IMR-90 (cell line): Measurements from ENCODE around the gene OR51I2. TPM values are rescaled to one million over a fixed set of nuclear protein-coding genes. Genes with fewer than 3 reads are reported as not detected.

Source experiments
- ATAC-seq: fragments of 200-7000 bp; cut with Tn5 transposase; 2 replicates; pipeline ENCODE4 v1.9.1; 2020; ENCODE audit warnings: low read depth, mild to moderate bottlenecking, moderate library complexity
- BruUV-seq: library from RNA; stranded (reverse); fragments of 400-500 nt; replicated peaks from 2 replicates; lab custom pipeline; 2021; lab: Mats Ljungman, UMichigan
- CTCF ChIA-PET: fragments of 300-600 bp; formaldehyde crosslinking; extraction: SDS; loops from one replicate; lab custom pipeline; 2021; ENCODE audit warnings: antibody characterized with exemption; lab: Yijun Ruan, JAX
- POLR2A ChIA-PET: fragments of 300-600 bp; sonication (Branson Sonifier 250); formaldehyde crosslinking; loops from one replicate; lab custom pipeline; 2022; ENCODE audit warnings: antibody characterized with exemption; ENCODE audit not compliant: unreplicated experiment; lab: Charles Lee
- DNase-seq: peaks from one replicate; pipeline ENCODE4 v3.0.0; 2013
- H2AFZ ChIP-seq: replicated peaks from 2 replicates; pipeline ENCODE3; 2013; ENCODE audit warnings: low read length, mild to moderate bottlenecking; ENCODE audit not compliant: poor library complexity
- H2AK5ac ChIP-seq: 2 replicates; pipeline ENCODE4 v1.6.1; 2013; ENCODE audit warnings: low read depth, low read length, inconsistent platforms
- H2AK9ac ChIP-seq: replicated peaks from 2 replicates; pipeline ENCODE3; 2013; ENCODE audit warnings: mild to moderate bottlenecking, low read depth, low read length, moderate library complexity; ENCODE audit not compliant: poor library complexity
- H2BK120ac ChIP-seq: 2 replicates; pipeline ENCODE4 v1.6.1; 2013; ENCODE audit warnings: low read depth, low read length, inconsistent platforms
- H2BK15ac ChIP-seq: 3 replicates; pipeline ENCODE4 v1.6.1; 2013; ENCODE audit warnings: low read depth, low read length, inconsistent platforms
- H2BK20ac ChIP-seq: 2 replicates; pipeline ENCODE4 v1.6.1; 2013; ENCODE audit warnings: low read depth, mild to moderate bottlenecking, inconsistent platforms, low read length, moderate library complexity
- H2BK5ac ChIP-seq: 2 replicates; pipeline ENCODE4 v1.6.1; 2013; ENCODE audit warnings: mild to moderate bottlenecking, low read depth, low read length, inconsistent platforms; ENCODE audit not compliant: poor library complexity, severe bottlenecking
- H3K14ac ChIP-seq: replicated peaks from 2 replicates; pipeline ENCODE4 v1.6.1; 2013; ENCODE audit warnings: low read depth, low read length, inconsistent platforms
- H3K18ac ChIP-seq: 2 replicates; pipeline ENCODE4 v1.6.1; 2013; ENCODE audit warnings: low read depth, low read length, control low read depth
- H3K23ac ChIP-seq: 2 replicates; pipeline ENCODE4 v1.6.1; 2013; ENCODE audit warnings: low read depth, low read length, inconsistent platforms
- H3K27ac ChIP-seq: 2 replicates; pipeline ENCODE4 v1.5.1; 2013; ENCODE audit warnings: mild to moderate bottlenecking, control low read depth, low read length; ENCODE audit not compliant: insufficient read depth
- H3K27me3 ChIP-seq: 2 replicates; pipeline ENCODE4 v1.6.1; 2013; ENCODE audit warnings: low read length; ENCODE audit not compliant: control insufficient read depth, insufficient read depth
- H3K36me3 ChIP-seq: 2 replicates; pipeline ENCODE4 v1.6.1; 2013; ENCODE audit warnings: low read length, mixed read lengths; ENCODE audit not compliant: control insufficient read depth, insufficient read depth
- H3K4ac ChIP-seq: 2 replicates; pipeline ENCODE4 v1.6.1; 2013; ENCODE audit warnings: low read depth, low read length, inconsistent platforms
- H3K4me1 ChIP-seq: 2 replicates; pipeline ENCODE4 v1.6.1; 2013; ENCODE audit warnings: low read length, mixed read lengths; ENCODE audit not compliant: control insufficient read depth, insufficient read depth
- H3K4me2 ChIP-seq: 2 replicates; pipeline ENCODE4 v1.6.1; 2013; ENCODE audit warnings: low read depth, mild to moderate bottlenecking, control low read depth, low read length, moderate library complexity
- H3K4me3 ChIP-seq: 2 replicates; pipeline ENCODE4 v1.5.1; 2013; ENCODE audit warnings: low read depth, mild to moderate bottlenecking, control low read depth, low read length, moderate library complexity; ENCODE audit not compliant: insufficient read depth
- H3K56ac ChIP-seq: 2 replicates; pipeline ENCODE4 v1.6.1; 2013; ENCODE audit warnings: low read length, inconsistent platforms; ENCODE audit not compliant: insufficient read depth; ENCODE audit errors: extremely low read depth
- H3K79me1 ChIP-seq, 2 experiments: 2 replicates each; pipeline ENCODE4 v1.6.1; 2013; ENCODE audit warnings: low read length in 2 of 2, inconsistent platforms in 1 of 2, low read depth in 1 of 2
- H3K9ac ChIP-seq: 2 replicates; pipeline ENCODE4 v1.6.1; 2013; ENCODE audit warnings: low read depth, low read length, control low read depth
- H3K9me1 ChIP-seq: 2 replicates; pipeline ENCODE4 v1.6.1; 2013; ENCODE audit warnings: low read length, inconsistent platforms; ENCODE audit not compliant: insufficient read depth
- H3K9me3 ChIP-seq: 2 replicates; pipeline ENCODE4 v1.6.1; 2013; ENCODE audit warnings: low read length; ENCODE audit not compliant: control insufficient read depth, insufficient read depth
- H4K20me1 ChIP-seq: 2 replicates; pipeline ENCODE4 v1.6.1; 2013; ENCODE audit warnings: low read length, inconsistent platforms; ENCODE audit not compliant: insufficient read depth
- H4K5ac ChIP-seq: 2 replicates; pipeline ENCODE4 v1.6.1; 2013; ENCODE audit warnings: mild to moderate bottlenecking, low read depth, low read length, control low read depth
- H4K8ac ChIP-seq, 2 experiments: 2 replicates each; pipeline ENCODE4 v1.6.1; 2013; ENCODE audit warnings: low read depth in 2 of 2, low read length in 2 of 2, control low read depth in 1 of 2, inconsistent platforms in 1 of 2
- H4K91ac ChIP-seq: 2 replicates; pipeline ENCODE4 v1.6.1; 2013; ENCODE audit warnings: low read depth, low read length, inconsistent platforms; ENCODE audit not compliant: insufficient read depth
- CEBPB ChIP-seq: IDR thresholded peaks from 2 replicates; pipeline ENCODE4 v1.6.1; 2012; ENCODE audit warnings: low read depth, low read length, improper control_type of control experiment
- CHD1 ChIP-seq: IDR thresholded peaks from 2 replicates; pipeline ENCODE4 v1.6.1; 2012; ENCODE audit warnings: low read depth, low read length, improper control_type of control experiment
- MAFK ChIP-seq: IDR thresholded peaks from 2 replicates; pipeline ENCODE4 v1.6.1; 2012; ENCODE audit warnings: low read depth, low read length, improper control_type of control experiment
- MXI1 ChIP-seq: IDR thresholded peaks from 2 replicates; pipeline ENCODE4 v1.6.1; 2012; ENCODE audit warnings: low read depth, mild to moderate bottlenecking, low read length, moderate library complexity, borderline replicate concordance
- NFE2L2 ChIP-seq: fragments of 150-350 bp; IDR thresholded peaks from 2 replicates; pipeline ENCODE4 v1.6.1; 2016; ENCODE audit warnings: low read depth, mild to moderate bottlenecking, low read length
- SMC3 ChIP-seq: fragments of 150-350 bp; IDR thresholded peaks from 2 replicates; pipeline ENCODE4 v1.6.1; 2016; ENCODE audit warnings: low read depth, mild to moderate bottlenecking, antibody characterized with exemption, low read length, moderate library complexity
- WGBS, 2 experiments: methylation state at CpG; one replicate each; pipeline versions ENCODE4 v1.1.5 to v1.1.7; 2013; ENCODE audit warnings: missing lambda C conversion rate in 2 of 2; ENCODE audit not compliant: insufficient read length in 1 of 2; ENCODE audit errors: extremely low coverage in 2 of 2; 5-methylcytosine and 5-hydroxymethylcytosine counted together
- dilution Hi-C: fragments of 300-500 bp; cut with HindIII; formaldehyde crosslinking; loops from one replicate; pipeline ENCODE4 v1.14.3; 2018; ENCODE audit warnings: low sequenced_read_pairs; ENCODE audit not compliant: unreplicated experiment
- in situ Hi-C: fragments of 300-500 bp; cut with MboI; formaldehyde crosslinking; loops from 3 replicates; pipeline ENCODE4 v1.14.3; 2019; ENCODE audit warnings: low sequenced_read_pairs, inconsistent platforms, mixed read lengths
- intact Hi-C: fragments of 100-400 bp; cut with micrococcal nuclease; formaldehyde crosslinking; loops from 2 replicates; pipeline ENCODE4 v1.10.0; 2022
- polyA plus RNA-seq, 3 experiments: library from polyadenylated mRNA; depleted of rRNA; stranded (reverse); fragments of >200 nt; gene quantifications; 2 replicates each; pipeline ENCODE4 v1.2.3, GENCODE V29; 2012; ENCODE audit warnings: low replicate concordance in 1 of 3
- total RNA-seq: library from RNA; depleted of rRNA; stranded (reverse); fragments of >200 nt; gene quantifications from 2 replicates; pipeline ENCODE4 v1.2.3, GENCODE V29; 2012

The OR51I2 gene
- total and polyA plus RNA-seq, 2 of the 4 experiments (the other 2 are of a cell fraction): not detected

GRCh38 chr11:5499671-5500070 lies 50.5 kb downstream of the OR51I2 start:
- no peak overlapping the region for H4K8ac ChIP-seq
- ATAC-seq (no peak), DNase-seq (no peak)
- H2AK9ac ChIP-seq: no peak overlapping the region
- H3K79me1 ChIP-seq: no peaks in the 10 kb centered on the region
- H3K27me3 ChIP-seq: no peaks in the 10 kb centered on the region
- no peak overlapping the region for H4K5ac ChIP-seq
- H2BK5ac ChIP-seq: no peak overlapping the region
- no peak overlapping the region for H3K14ac ChIP-seq
- in situ Hi-C loops: no loop called here
- no peak overlapping the region for H3K23ac ChIP-seq
- TF ChIP-seq MXI1 (no peak), SMC3 (no peak), CEBPB (no peak), NFE2L2 (no peak), CHD1 (no peak), MAFK (no peak)
- no peak overlapping the region for H2BK15ac ChIP-seq
- no peaks in the 10 kb centered on the region for H3K36me3 ChIP-seq
- no peak overlapping the region for H4K91ac ChIP-seq
- H3K27ac ChIP-seq: no peak overlapping the region
- dilution Hi-C loops: no loop called here
- no peak overlapping the region for H2AFZ ChIP-seq
- no peaks in the 10 kb centered on the region for H3K9me1 ChIP-seq
- no peak overlapping the region for H3K4me2 ChIP-seq
- WGBS, 2 experiments: no CpG with 5 or more reads among the region's 2 CpGs
- no peaks in the 10 kb centered on the region for H4K20me1 ChIP-seq
- intact Hi-C loops: no loop called here
- H3K4ac ChIP-seq: no peak overlapping the region
- no peaks in the 10 kb centered on the region for H3K9me3 ChIP-seq
- POLR2A ChIA-PET: no interaction called here
- CTCF ChIA-PET: no interaction called here
- no peak overlapping the region for H2BK120ac ChIP-seq
- H2AK5ac ChIP-seq: no peak overlapping the region
- H3K9ac ChIP-seq: no peak overlapping the region
- no peak overlapping the region for H3K18ac ChIP-seq
- no peak overlapping the region for H3K4me3 ChIP-seq
- H2BK20ac ChIP-seq: no peak overlapping the region
- BruUV-seq: no TSS peak
- no peaks in the 10 kb centered on the region for H3K4me1 ChIP-seq
- H3K56ac ChIP-seq: no peak overlapping the region
